HuH-7.5 (cell line): ENCODE measurements around the gene BOLL.
"Not testable (repeated sequence)": the region's sequence is repeated elsewhere in the genome, so short reads cannot be mapped to it uniquely, and the experiment has no call there.

Experiments used
- DNase-seq: peaks from one replicate; pipeline ENCODE4 v3.0.0; 2011; ENCODE audit warnings: low spot score

The BOLL gene

GRCh38 chr2:197705912-197706838, 78.9 kb downstream of the BOLL start:
- DNase-seq = peak; percentile 15

- DNase-seq = peak; percentile 79
Observed at GRCh38 chr2:197705121-197705911, 79.8 kb downstream of the BOLL start, which contains the start of gene MARS2. Gene MARS2, plus strand, starts transcription at chr2:197705369. Its CDS starts 37 bp downstream, at chr2:197705406.

- peak; percentile 49 for DNase-seq
Observed at GRCh38 chr2:197704434-197705120, 80.5 kb downstream of the BOLL start.

- no peak for DNase-seq
Observed at GRCh38 chr2:197700960-197701359, 84.2 kb downstream of the BOLL start.

GRCh38 chr2:197699724-197700123, 85.4 kb downstream of the BOLL start:
- not testable (repeated sequence) for DNase-seq

- not testable (repeated sequence) for DNase-seq
Observed at GRCh38 chr2:197696571-197696970, 88.5 kb downstream of the BOLL start.

GRCh38 chr2:197695971-197696370, 89.1 kb downstream of the BOLL start:
- DNase-seq = not testable (repeated sequence)

GRCh38 chr2:197695206-197695605, 89.9 kb downstream of the BOLL start:
- not testable (repeated sequence) for DNase-seq

GRCh38 chr2:197677483-197677882, 107.6 kb downstream of the BOLL start:
- no peak for DNase-seq

- DNase-seq = no peak
Observed at GRCh38 chr2:197677056-197677455, 108.1 kb downstream of the BOLL start.
